ENCODE measurements around the gene EMC6.

Gene EMC6

DNA sequence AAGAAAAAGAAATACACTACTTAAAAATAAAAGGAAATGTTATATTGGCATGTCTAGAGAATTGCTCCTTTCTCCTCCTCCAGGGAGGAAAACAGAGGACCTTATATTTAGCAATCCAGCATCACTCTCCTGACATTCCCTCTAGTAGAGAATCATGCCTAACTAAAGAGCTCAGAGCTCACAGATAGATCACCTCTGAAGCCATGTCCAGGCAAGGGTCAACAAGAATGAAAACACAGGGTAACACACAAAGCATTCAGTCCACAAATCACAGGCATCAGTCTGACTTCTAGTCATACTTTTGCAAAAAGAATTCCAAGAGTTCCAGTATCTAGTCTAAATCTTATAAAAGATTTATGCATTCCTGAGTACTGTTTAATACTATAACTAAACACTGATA, 50.7 kb downstream of the EMC6 start:
- in situ Hi-C loops (cut with MboI; ENCODE audit: low pct_unique_long_range_greater_than_20kb, low sequenced_read_pairs, unreplicated experiment), result no loop called here
- no peak for TF ChIP-seq CTCF (IDR thresholded peaks at IDR 0.05; ENCODE audit: extremely low read depth, insufficient read depth, missing control alignments)
- DNase-seq (ENCODE audit: low spot score), result no peak
